ENCODE data around the gene ADARB2.

The ADARB2 gene

DNA sequence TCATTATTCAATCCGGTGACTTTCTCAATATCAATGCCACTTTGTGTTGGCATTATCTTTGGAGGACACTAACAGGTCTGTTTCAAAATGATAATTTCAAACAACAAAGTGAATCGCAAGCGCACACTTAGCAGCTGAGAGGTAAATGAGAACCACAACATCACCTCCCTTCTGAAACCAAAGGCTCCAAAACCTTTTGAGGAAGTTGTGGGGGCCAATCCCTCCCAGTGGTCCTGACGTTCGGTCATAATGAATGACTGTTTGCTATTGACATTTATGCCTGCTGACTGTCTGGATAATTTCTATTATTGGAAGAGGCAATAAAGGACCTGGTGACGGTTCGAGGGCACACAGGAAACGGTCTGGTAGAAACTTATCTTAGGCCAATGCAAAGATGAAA lies 1.8 kb downstream of the ADARB2 start:
- no peak for DNase-seq

DNA sequence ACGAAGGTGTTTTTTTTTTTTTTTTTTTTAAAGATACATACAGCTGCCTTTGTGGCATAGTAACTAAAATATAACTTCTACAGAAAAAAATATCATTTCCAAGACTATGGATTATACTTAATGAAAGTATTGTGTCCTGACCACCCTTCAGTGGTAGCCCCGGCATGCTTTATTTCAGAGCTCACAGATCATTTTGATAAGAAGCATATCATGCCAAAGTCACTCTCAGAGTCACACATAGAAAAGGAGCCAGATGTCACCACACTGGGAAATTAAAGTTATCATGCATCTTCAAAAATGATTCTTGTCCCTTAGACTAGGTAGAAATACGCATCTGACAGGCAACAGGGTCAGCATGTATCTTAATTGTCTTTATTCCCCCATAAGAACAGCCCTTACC lies 3.0 kb downstream of the ADARB2 start:
- DNase-seq: no peak

DNA sequence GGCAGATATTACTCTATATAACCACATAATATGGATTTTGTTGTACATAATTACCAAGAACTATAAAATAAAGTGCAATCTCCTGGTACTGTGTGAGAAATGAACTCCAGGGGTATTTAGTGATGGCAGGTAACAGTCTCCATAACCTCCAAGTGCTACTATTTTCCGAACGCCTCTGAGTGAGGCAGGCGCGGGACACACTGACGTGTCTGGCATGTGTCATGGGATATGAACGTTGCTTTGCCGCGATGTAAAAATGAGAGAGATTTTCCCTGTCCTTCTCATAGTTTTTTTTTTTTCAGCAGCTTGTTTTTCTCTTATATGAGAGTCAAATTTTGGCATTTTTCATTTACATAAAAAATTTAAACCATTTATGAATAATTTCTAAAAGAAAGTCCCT lies 3.6 kb downstream of the ADARB2 start:
- DNase-seq: no peak

DNA sequence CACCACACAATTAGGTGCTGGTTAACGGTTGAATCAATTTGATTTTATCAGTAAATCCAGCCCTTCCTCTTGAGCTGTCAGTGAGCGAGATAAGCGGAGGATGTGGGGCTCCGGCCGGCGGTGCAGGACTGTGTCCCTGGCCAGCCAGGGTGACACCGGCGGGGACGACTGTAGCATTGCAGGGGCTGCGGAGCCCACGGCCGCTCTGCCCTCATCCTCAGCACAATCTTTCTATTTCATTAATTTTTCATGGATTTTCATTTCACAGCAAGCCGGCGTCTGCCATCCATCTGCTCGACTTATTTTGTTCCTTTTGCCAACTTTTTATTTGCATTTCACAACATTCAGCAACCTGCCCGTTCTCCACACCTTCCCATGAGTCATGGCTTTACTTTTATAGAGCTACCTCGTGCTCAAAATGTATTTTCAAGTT lies 4.7 kb downstream of the ADARB2 start:
- DNase-seq: no peak

DNA sequence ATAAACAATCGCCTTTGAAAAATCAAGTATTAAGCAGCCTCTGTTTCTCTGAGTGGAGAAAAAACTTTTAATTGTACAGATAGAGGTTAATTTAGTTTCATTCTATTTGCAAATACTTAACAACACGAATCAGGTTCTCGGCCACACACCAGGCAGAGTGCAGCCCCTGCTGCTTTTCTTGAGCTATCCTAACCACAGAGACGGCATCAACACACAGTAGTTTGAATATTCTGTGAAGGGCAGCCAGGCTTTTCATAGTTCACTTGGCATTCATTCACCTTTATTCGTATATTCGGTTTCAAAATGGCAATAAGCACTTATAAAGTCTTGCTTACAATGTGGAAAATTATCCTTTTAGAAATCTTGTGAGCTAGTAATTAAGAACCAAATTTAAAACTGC lies 5.7 kb downstream of the ADARB2 start:
- no peak for DNase-seq

DNA sequence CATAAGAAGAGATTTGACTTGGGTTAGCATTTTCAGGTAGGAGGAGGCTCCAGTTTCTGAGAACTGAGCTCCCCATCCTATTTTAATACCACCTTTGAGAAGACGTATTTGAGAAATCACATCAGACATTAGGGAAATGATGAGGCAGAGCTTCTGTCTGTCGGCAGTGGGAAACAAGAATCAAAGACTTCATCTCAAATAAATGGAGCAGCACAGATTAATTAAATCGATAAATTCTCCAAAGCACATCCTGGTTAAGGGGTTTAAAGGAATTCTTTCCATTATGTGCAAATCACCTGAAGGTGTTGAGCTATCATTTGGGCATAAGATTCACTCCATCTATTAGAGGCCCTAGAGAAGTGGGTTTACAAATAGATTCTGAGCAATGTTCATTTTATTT lies 7.6 kb downstream of the ADARB2 start:
- no peak for DNase-seq

DNA sequence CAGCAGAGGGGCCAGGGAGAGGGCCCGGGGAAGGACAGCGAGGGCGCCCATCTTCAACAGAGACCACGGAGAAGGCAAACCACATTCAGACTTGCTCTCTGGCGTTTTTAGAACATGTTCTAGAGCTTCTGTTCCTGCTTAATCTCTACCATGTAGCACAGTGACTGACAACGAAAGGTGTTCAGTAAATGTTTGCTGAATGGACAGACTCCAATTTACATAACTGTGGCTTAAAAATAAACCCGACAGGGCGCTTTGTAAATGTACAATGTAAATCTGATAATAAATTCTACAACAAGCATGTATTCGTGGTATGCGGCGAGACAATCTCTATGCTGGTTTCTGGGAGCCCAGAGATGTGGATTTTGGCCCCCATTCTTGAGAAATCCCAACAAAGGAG lies 10.5 kb downstream of the ADARB2 start:
- no peak for DNase-seq

DNA sequence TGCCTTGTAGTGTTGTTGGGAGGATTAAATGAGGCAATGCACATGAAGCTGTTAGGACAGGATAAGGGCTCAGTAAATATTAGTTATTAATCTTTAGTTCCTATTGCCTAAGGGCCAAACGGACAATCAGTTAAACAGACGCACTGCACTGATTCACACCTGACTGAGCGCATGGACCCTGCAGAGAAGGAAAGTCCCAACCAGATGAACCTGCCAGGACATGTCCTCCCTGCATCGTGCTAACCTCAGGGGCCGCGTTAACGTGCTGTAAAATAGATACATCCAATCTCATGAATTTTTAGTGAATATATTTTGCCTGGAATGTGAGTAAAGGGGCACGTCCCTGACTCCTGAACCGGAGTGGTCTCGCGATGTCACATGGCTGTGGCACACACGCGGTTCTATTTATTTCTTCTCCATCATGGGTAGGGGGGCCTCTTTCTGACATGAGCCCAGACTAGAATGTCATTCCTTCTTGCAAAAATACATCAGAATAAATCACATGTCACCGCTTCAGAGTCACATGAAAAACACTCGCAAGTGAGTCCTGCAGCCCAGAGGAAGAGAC lies 12.3 kb downstream of the ADARB2 start:
- DNase-seq: no peak

DNA sequence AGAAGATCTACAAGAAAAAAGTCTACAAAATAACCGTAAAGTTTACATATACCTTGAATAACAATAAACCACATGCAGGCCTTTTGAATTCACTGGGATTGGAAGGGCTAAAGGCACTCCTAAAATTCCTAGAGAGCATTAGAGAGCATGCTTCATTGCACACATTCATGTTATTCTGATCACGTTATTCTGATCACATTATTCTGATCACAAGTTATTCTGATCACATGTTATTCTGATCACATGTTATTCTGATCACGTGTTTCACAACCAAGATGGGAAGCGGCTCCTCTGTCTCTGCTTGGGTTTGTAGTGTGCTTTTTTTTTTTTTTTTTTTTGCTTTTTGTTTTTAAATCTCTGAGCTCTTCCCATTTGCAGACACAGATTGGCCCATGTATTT lies 20.5 kb downstream of the ADARB2 start:
- DNase-seq: no peak

DNA sequence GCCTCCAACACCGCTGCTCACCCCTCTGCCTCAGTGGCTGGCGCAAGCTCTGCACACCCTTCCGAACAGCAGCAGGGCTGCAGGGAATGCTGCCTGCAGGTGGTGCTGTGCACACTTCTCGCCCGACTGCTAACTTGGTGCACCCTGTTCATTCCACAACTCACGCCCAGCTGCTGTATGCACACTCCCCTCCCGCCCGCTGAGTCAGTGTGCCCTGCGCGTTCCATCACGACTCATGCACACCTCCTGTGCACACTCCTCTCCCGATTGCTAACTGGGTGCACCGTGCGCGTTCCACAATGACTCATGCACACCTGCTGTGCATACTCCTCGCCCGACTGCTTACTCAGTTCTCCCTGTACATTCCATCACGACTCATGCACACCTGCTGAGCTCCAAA lies 21.5 kb downstream of the ADARB2 start:
- DNase-seq: no peak

DNA sequence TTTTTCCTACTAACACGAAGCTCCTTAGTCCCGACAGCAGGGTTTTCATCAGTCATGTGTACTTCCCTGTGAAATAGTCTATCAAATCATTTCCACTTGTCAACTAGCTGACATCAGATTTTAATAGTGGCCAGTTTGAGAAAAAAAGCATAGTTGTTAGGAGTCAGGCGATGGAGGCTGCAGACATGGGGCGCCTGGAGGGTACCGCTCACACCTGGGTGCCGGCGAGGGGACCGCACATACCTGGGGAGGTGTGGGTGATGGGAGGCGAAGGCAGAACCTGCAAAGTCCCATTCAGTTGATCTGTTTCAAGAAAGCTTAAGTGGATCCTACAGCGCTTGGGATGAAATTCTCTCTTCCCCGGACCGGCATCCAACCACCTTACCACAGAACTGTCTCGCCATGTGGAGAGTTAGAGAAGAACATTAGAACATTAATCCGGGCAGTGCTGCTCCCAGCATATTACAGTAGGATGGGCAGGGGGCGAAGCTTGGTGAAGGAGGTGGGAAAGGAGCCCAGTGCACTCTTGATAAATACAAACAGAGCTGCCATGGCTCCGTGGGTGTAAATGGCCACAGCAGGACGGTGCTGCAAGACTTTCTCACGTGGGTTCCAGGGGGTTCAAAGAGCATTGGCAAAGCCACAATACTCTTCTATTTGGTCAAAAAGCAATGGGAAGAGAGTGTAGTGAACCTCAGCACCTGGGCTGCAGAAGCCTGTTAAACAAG lies 24.2 kb downstream of the ADARB2 start:
- DNase-seq: no peak

DNA sequence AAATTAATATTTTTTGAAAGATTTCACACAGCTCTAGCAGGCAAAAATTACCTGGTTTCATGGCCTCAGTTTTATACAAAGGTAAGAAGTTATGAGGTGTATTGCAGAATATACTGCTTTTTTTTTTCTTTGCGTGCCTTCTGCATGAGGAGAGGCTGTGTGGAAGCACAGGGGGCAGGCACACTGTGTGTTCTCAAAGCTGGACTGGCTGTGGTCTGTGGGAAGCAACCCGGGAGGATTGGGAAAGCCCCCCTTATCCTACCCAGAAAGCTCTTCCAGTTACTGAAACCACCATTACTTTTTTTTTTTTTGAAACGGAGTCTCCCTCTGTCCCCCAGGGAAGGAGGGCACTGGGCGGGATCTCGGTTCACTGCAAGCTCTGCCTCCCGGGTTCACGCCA lies 25.0 kb downstream of the ADARB2 start:
- no peak for DNase-seq

DNA sequence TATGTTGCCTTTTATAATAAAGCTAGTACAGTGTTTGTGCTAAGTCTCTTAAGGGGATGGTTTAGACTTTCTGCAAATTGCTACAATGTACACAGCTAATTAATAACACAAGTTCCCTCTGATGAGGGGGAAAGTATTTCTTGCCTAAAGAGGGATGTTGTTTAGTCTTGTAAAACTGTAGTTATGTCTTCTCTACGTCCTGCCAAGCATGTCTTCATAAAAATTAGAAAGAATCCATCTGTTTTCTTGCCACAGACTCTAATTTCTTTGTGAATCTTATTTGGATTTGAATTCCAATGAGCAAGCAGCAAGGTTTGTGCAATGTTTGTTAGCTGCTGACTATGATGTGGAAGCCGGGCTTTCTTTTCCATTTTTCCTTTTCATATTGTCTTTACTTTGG lies 28.2 kb downstream of the ADARB2 start:
- DNase-seq: no peak

DNA sequence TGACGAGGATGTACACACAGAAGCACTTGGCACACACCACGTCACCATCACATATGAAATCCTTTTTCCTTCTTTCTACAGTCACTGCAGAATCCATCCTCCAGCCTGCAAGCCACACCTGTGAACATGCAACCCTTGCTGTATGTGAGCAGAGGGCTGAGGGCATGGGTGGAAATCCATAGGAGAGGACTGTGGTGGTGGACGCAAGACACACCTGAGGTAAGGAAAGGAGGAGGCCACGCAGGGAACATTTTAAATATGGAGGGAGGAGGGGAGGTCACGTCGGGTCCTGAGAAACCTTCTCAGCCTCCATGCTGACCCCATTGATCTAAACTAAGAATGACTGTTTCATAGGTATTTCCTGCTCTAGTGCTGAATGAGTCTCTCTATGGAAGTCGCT lies 28.6 kb downstream of the ADARB2 start:
- no peak for DNase-seq

DNA sequence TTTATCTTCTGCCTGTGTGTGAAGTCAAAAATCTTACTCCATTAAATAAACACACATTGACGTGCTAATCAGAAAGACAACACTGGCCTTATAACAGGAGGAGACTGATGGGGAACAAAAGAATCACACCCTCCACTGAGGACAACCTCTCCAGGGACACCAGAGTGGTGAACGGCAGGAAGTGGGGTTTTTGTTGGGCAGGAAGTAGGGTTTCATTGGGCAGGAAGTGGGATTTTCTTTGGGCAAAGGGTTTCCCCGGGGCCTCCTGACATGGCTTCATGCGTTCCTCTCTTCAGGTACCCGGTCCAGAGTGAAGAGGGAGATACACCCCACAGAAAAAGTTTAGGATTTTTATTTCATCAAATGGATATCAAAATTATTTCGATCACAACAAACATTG lies 30.6 kb downstream of the ADARB2 start:
- DNase-seq: no peak

DNA sequence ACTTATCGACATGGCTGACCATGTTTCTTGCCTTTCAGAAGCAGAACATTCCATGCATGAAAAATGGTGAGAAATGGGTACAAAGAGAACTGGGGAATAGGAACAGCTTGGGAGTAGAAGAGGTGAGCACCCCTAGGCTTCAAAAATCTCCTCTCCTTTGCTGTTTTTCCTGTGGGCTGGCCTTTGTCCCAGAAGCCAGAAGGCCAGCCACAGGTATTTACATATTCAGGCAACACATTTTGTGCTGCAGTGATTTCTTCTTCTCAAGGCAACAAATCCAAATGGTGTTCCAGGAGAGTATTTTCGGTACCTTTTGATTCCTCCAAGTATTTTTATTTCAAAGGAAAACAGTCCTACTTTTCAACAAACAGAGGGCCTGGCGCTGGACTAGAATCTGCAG lies 31.1 kb downstream of the ADARB2 start:
- DNase-seq: no peak

DNA sequence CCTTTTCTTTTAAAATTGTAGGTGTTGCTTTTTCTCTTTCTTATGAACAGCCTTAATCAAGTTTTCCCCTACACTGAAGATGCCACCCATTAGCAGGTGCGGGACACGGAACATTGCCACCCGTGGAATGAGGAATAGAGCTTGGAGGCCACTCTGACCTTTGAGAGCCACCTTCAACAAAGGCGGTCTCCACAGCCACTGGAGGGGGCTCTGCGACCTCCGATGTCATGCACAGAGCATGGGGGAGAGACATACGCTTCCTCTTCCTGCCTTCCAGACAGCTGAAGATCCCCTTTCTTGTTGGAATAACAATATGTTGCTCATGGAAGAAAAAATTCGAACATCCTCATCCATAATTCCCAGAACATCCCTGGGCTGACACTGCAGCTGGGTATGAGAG lies 39.1 kb downstream of the ADARB2 start:
- no peak for DNase-seq

DNA sequence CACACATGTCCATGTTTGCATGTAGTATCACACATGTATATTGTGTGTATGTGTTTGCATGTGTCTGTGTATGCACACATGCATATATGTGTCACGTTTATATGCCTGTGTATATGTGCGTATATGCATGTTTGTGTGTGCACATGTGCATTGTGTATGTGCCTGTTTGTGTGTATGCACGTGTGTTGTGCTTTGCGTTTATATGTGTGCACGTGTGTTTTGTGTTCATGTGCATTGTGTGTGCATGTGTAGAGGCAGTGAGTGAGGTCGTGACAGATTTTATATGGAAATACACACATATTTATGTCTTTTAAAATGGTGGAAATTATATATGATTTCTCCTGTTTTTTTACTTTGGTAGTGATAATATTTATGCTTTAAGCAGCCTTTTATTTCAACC lies 41.2 kb downstream of the ADARB2 start:
- no peak for DNase-seq

DNA sequence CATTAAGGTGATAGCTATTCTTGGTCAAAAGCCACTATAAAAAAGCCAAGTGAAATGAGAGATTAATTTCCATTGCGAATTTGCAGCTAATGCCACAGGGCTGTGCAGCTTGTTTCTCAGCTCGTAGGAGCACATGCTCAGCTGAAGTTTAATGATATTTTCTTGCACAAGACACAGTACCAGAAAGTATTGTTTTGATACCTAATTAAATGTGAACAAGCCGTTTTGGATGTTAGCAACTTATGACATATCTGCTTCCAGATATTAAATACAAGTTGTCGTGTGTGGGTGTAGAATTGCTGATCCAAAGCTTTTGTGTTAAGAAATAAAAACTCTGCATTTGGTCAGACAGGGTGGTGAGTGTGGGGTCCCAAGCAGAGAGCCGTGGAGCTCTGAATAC lies 47.2 kb downstream of the ADARB2 start:
- no peak for DNase-seq

DNA sequence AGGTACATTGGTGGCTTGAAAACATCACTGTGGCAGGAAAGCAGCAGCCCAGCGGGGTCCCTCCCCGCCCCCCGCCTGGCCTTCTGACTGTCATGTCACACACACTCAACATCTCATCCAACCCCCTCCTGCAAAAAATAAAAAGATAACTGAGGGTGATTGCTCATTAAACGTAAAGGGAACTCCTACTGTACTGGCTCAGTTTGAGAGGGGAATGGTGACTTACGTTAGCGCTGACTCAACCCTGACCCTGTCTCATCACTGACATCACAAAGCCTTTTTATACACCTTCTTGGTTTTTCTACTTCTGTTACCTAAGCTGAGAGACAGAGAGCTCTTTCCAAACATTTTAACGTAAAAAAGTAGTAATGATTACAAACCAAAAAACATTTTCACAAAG lies 48.8 kb downstream of the ADARB2 start:
- DNase-seq: no peak

DNA sequence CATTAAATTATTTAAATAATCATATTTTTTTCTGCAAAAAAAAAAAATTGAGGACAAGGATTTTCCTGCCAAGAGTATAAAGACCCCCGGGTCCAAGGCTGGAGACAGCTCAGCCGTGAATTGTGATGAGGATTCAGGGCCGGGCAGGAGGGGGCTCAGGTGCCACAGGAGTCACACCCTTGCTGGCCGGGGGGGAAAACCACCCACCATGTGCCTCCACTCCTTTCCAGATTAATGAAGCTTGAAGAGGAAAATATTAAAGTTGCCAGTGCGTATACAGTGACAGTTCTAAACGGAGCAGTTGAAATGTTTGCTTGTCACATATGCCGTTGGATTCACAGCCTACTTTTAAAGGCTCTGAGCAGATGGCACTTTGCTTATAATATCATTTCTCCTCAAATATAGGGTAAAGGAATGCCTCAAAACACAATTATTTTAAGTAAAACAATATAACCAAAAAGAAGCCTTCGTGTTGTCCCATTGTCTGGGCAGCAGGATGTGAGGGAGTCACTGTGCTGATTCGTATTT lies 49.6 kb downstream of the ADARB2 start:
- no peak for DNase-seq

DNA sequence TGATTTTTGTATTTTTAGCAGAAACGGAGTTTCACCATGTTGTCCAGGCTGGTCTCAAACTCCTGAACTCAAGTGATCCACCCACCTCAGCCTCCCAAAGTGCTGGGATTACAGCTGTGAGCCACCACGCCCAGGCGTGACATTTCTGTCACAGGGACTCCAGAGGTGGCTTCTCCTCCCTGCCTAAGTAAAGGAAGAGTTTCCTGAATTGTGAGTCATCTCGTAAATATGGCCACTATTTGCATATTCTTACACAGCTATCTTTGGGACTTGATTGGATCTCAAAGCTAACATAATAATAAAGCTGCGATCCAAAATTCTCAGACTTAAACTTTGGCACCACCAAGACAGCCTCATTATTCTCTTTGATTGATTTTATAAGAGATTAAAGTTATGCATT lies 50.1 kb downstream of the ADARB2 start:
- no peak for DNase-seq

DNA sequence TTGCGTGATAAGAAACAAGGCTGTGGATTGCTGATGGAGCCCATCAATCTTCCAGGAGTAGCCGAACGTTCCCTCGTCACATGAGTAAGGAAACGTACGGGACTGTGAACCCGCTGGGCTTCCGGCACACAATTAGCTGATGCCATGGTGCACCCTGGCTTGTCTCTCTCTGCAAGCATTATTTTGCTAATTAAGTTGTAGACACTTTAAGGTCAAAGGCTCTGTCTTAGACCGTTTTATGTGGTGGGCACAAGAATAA lies 50.9 kb downstream of the ADARB2 start:
- no peak for DNase-seq

DNA sequence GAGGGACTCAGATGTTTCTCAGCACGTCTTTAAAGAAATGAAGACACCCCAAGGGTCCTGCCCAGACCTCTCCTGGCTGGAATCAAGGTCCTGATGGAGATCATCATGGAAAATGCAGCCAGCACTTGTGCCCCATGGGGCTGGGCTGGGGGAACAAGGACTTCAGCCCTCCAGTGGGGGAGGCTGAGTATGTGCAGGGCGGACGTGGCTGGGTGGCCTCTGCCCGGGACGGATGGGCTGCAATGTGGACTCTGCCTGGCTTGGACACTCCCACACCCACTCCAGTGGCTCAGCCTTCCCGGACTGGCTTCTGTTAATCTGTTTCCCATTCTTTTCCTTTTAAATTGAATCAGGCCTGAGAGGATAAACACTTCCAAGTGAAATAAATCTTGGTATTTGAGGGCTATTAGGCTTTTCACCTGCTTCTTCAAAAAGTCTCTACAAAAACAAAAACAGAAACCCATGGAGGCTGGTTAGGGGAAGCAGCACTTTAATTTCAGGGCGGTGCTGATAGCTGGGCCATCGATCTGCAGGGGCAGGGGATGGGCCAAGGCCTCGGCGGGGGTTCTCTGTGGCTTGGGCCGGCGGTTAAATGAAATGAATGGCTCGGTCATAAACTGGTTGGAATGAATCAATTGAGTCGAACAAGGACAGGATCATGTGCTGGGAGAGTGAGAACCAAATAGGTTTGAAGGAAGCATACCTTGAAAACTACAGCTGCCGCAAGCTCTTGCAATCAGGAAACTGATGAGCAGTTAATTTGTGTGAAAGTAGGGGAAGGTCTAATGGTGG lies 51.4 kb downstream of the ADARB2 start:
- no peak for DNase-seq

DNA sequence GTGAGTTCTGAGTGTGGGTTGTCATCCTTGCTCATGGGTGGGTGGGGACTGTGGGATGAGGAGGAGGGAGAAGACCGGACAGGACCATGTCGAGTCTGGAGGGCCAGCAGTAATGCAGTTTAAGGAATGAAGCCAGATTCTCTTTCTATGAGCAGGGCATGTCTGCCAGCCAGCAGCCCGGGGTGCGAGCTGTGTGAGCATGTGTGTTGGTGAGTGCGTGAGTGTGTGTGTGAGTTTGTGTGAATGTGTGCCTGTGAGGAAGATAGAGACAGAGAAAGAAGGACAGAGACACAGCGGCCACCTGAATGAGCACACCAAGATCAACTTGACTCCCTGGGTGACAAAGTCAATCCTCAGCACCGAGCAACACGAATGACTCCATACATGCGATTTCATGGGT lies 52.3 kb downstream of the ADARB2 start:
- DNase-seq: no peak

Measured in AML-193 (cell line).